Measurements from ENCODE around the gene PPP1R12A. TPM values are rescaled to one million over a fixed set of nuclear protein-coding genes. Genes with fewer than 3 reads are reported as not detected.

The PPP1R12A gene
- total RNA-seq, 3 donors from 2014 or later (not counting 1 experiment from before 2014, with no cell fraction given): 145 to 192 (median 185) TPM

- intact Hi-C loops (cut with micrococcal nuclease): no loop called here
- Mint-ChIP-seq H3K36me3 (no peaks in the 10 kb centered on the region), H3K4me3 (peak overlapping the region; percentile 32), H3K27ac (peak overlapping the region; percentile 53 to 60), H3K4me1 (peaks cover 73 to 78% of the 10 kb centered on the region in 2 donors), H3K27me3 (ENCODE audit: low read depth in 2 of 2) (no peaks in the 10 kb centered on the region), H3K9me3 (no peaks in the 10 kb centered on the region)
- ATAC-seq: peak in 1 of 3 donors; percentile 26
- no peak for TF ChIP-seq CTCF (IDR thresholded peaks at IDR 0.05)
- Histone ChIP-seq H3K9me3 (ENCODE audit: control insufficient read depth, insufficient read depth, low read length) (no peaks in the 10 kb centered on the region), H3K4me3 (ENCODE audit: low read length) (no peak overlapping the region), H3K27me3 (ENCODE audit: control insufficient read depth, insufficient read depth, low read length) (no peaks in the 10 kb centered on the region), H3K27ac (ENCODE audit: low read length) (no peak overlapping the region), H3K36me3 (ENCODE audit: control insufficient read depth, insufficient read depth, low read length) (no peaks in the 10 kb centered on the region), H3K4me1 (ENCODE audit: control insufficient read depth, insufficient read depth, low read length) (peaks cover 20% of the 10 kb centered on the region)
- 25% methylated on average over 3 of the region's 5 CpGs for WGBS (ENCODE audit: insufficient coverage)
- DNase-seq: no peak
Measured at GRCh38 chr12:79920421-79921238, 14.3 kb downstream of the PPP1R12A start.

- Histone ChIP-seq H3K27me3 (ENCODE audit: control insufficient read depth, insufficient read depth, low read length) (no peaks in the 10 kb centered on the region), H3K4me1 (ENCODE audit: control insufficient read depth, insufficient read depth, low read length) (peaks cover 20% of the 10 kb centered on the region), H3K36me3 (ENCODE audit: control insufficient read depth, insufficient read depth, low read length) (no peaks in the 10 kb centered on the region), H3K9me3 (ENCODE audit: control insufficient read depth, insufficient read depth, low read length) (no peaks in the 10 kb centered on the region), H3K4me3 (ENCODE audit: low read length) (no peak overlapping the region), H3K27ac (ENCODE audit: low read length) (no peak overlapping the region)
- H3K9me3 Mint-ChIP-seq: no peaks in the 10 kb centered on the region
- DNase-seq (no peak), ATAC-seq (no peak)
- 100% methylated on average over 1 of the region's 1 CpG for WGBS (ENCODE audit: insufficient coverage)
- H3K36me3 Mint-ChIP-seq: no peaks in the 10 kb centered on the region
- peaks cover 75 to 76% of the 10 kb centered on the region in 2 donors for H3K4me1 Mint-ChIP-seq
- H3K4me3 Mint-ChIP-seq: peak overlapping the region; percentile 13
- no peak for TF ChIP-seq CTCF (IDR thresholded peaks at IDR 0.05)
- H3K27ac Mint-ChIP-seq: peak overlapping the region; percentile 53 to 60
- intact Hi-C loops (cut with micrococcal nuclease): loop anchor here (10.0 kb wide), 1 partner anchor 245 kb away; no protein-coding TSS in a partner anchor
- no peaks in the 10 kb centered on the region for H3K27me3 Mint-ChIP-seq (ENCODE audit: low read depth in 2 of 2)
Measured at GRCh38 chr12:79919762-79920161, 15.1 kb downstream of the PPP1R12A start.

GRCh38 chr12:79916826-79917225 lies 18.1 kb downstream of the PPP1R12A start:
- Histone ChIP-seq H3K27ac (ENCODE audit: low read length) (no peak overlapping the region), H3K9me3 (ENCODE audit: control insufficient read depth, insufficient read depth, low read length) (no peaks in the 10 kb centered on the region), H3K4me3 (ENCODE audit: low read length) (no peak overlapping the region), H3K4me1 (ENCODE audit: control insufficient read depth, insufficient read depth, low read length) (peaks cover 15% of the 10 kb centered on the region), H3K27me3 (ENCODE audit: control insufficient read depth, insufficient read depth, low read length) (no peaks in the 10 kb centered on the region), H3K36me3 (ENCODE audit: control insufficient read depth, insufficient read depth, low read length) (no peaks in the 10 kb centered on the region)
- H3K4me1 Mint-ChIP-seq: peaks cover 83 to 84% of the 10 kb centered on the region in 2 donors
- H3K9me3 Mint-ChIP-seq: no peaks in the 10 kb centered on the region
- intact Hi-C loops (cut with micrococcal nuclease): loop anchor here (10.0 kb wide), 1 partner anchor 248 kb away; no protein-coding TSS in a partner anchor
- 100% methylated on average over 1 of the region's 2 CpGs for WGBS (ENCODE audit: insufficient coverage)
- H3K4me3 Mint-ChIP-seq: peak overlapping the region; percentile 68
- no peak for ATAC-seq
- no peak for TF ChIP-seq CTCF (IDR thresholded peaks at IDR 0.05)
- no peak for DNase-seq
- H3K27me3 Mint-ChIP-seq (ENCODE audit: low read depth in 2 of 2): no peaks in the 10 kb centered on the region
- no peaks in the 10 kb centered on the region for H3K36me3 Mint-ChIP-seq
- peak overlapping the region; percentile 75 to 83 for H3K27ac Mint-ChIP-seq

Measured in natural killer cell (primary cell).